ENCODE data around the gene RHOF. TPM values are rescaled to one million over a fixed set of nuclear protein-coding genes. Genes with fewer than 3 reads are reported as not detected.

Gene RHOF
- total and polyA plus RNA-seq, 2 of the 13 experiments (the other 11 are each of a cell fraction or from before 2014, with no cell fraction given): 14.6 to 32.2 TPM

GRCh38 chr12:121793440-121793837, at the start of gene RHOF (continued):
- TF ChIP-seq BATF2 (CRISPR knock-in tag; IDR thresholded peaks at IDR 0.05) (no peak), KDM5B (CRISPR knock-in tag; IDR thresholded peaks at IDR 0.05; ENCODE audit: borderline replicate concordance) (no peak), ERF (CRISPR knock-in tag; IDR thresholded peaks at IDR 0.05) (0 out of 2 replicates have a peak, but pooled peaks have one; percentile 11), ZNF550 (CRISPR knock-in tag; IDR thresholded peaks at IDR 0.05; ENCODE audit: borderline replicate concordance) (0 out of 2 replicates have a peak, but pooled peaks have one; percentile 34), ZNF761 (CRISPR knock-in tag; conservative IDR thresholded peaks at IDR 0.05) (peak; percentile 7; the same call in 1 of the 2 replicates), ZNF629 (CRISPR knock-in tag; conservative IDR thresholded peaks at IDR 0.05) (no peak), SIN3A (IDR thresholded peaks at IDR 0.05; ENCODE audit: borderline replicate concordance, low read depth, low read length) (no peak), SSRP1 (CRISPR knock-in tag; IDR thresholded peaks at IDR 0.05) (no peak), ZSCAN25 (CRISPR knock-in tag; IDR thresholded peaks at IDR 0.05) (no peak), RBFOX2 (IDR thresholded peaks at IDR 0.05; ENCODE audit: low read depth, low read length) (peak; percentile 23), ZNF572 (CRISPR knock-in tag; IDR thresholded peaks at IDR 0.05) (no peak), JARID2 (CRISPR knock-in tag; IDR thresholded peaks at IDR 0.05; ENCODE audit: insufficient replicate concordance) (peak; percentile 13), MIXL1 (CRISPR knock-in tag; IDR thresholded peaks at IDR 0.05) (no peak), SKIL (CRISPR knock-in tag; IDR thresholded peaks at IDR 0.05; ENCODE audit: borderline replicate concordance) (no peak), RFX3 (CRISPR knock-in tag; IDR thresholded peaks at IDR 0.05) (no peak), NFYC (CRISPR knock-in tag; IDR thresholded peaks at IDR 0.05) (no peak), RFX1 (IDR thresholded peaks at IDR 0.05) (no peak), CHD2 (IDR thresholded peaks at IDR 0.05; ENCODE audit: low read depth, low read length) (no peak), SNAI1 (CRISPR knock-in tag; IDR thresholded peaks at IDR 0.05; ENCODE audit: borderline replicate concordance) (no peak), TAF1 (CRISPR knock-in tag; IDR thresholded peaks at IDR 0.05) (0 out of 2 replicates have a peak, but pooled peaks have one; percentile 26), ZNF678 (CRISPR knock-in tag; IDR thresholded peaks at IDR 0.05) (0 out of 2 replicates have a peak, but pooled peaks have one; percentile 27), ZNF776 (CRISPR knock-in tag; IDR thresholded peaks at IDR 0.05) (0 out of 2 replicates have a peak, but pooled peaks have one; percentile 15), PRDM10 (CRISPR knock-in tag; IDR thresholded peaks at IDR 0.05; ENCODE audit: low read depth) (no peak), CEBPB (IDR thresholded peaks at IDR 0.05; ENCODE audit: borderline replicate concordance, low read depth, low read length) (no peak), SNAPC2 (CRISPR knock-in tag; IDR thresholded peaks at IDR 0.05) (no peak), POLR2AphosphoS5 (IDR thresholded peaks at IDR 0.05; ENCODE audit: low read depth, low read length) (no peak), SOX13 (IDR thresholded peaks at IDR 0.05) (no peak), SOX13 (CRISPR knock-in tag; conservative IDR thresholded peaks at IDR 0.05 in 1 of 2, IDR thresholded peaks at IDR 0.05 in 1 of 2) (no peak)

Measured in HepG2 (cell line).